Anterior cingulate cortex (tissue), 58 donors: Measurements from ENCODE around the gene NEK7.
"Not testable (repeated sequence)": the region's sequence is repeated elsewhere in the genome, so short reads cannot be mapped to it uniquely, and the experiment has no call there.

Experiments used
- DNase-seq, 58 donors: peaks; one replicate each; lab custom pipeline; 2025; lab: John Stamatoyannopoulos, UW

NEK7 gene

GRCh38 chr1:198199105-198199504 is 42.3 kb downstream of the NEK7 start:
- no peak for DNase-seq

- DNase-seq: no peak
Measured at GRCh38 chr1:198201956-198202784, 45.4 kb downstream of the NEK7 start.

- DNase-seq: no peak
Measured at GRCh38 chr1:198203434-198203833, 46.6 kb downstream of the NEK7 start.

GRCh38 chr1:198205016-198205684 is 48.4 kb downstream of the NEK7 start:
- DNase-seq: peak in 6 of 58 donors; percentile 4 to 34 (median 13)

- DNase-seq: no peak
Measured at GRCh38 chr1:198206292-198206691, 49.5 kb downstream of the NEK7 start.

- DNase-seq: no peak
Measured at GRCh38 chr1:198211696-198212095, 54.9 kb downstream of the NEK7 start.

- no peak for DNase-seq
Measured at GRCh38 chr1:198212126-198212525, 55.3 kb downstream of the NEK7 start.

GRCh38 chr1:198212675-198213074 is 55.9 kb downstream of the NEK7 start:
- DNase-seq: no peak

GRCh38 chr1:198214924-198215323 is 58.1 kb downstream of the NEK7 start:
- no peak for DNase-seq

- no peak for DNase-seq
Measured at GRCh38 chr1:198220428-198220827, 63.6 kb downstream of the NEK7 start.

- not testable (repeated sequence) for DNase-seq
Measured at GRCh38 chr1:198227010-198227409, 70.2 kb downstream of the NEK7 start.

GRCh38 chr1:198227454-198227853 is 70.7 kb downstream of the NEK7 start:
- DNase-seq: not testable (repeated sequence)

GRCh38 chr1:198228925-198229324 is 72.1 kb downstream of the NEK7 start:
- DNase-seq: no peak

GRCh38 chr1:198231779-198232178 is 75.0 kb downstream of the NEK7 start:
- no peak for DNase-seq

- no peak for DNase-seq
Measured at GRCh38 chr1:198232378-198232777, 75.6 kb downstream of the NEK7 start.

GRCh38 chr1:198232940-198233675 is 76.3 kb downstream of the NEK7 start:
- no peak for DNase-seq

- no peak for DNase-seq
Measured at GRCh38 chr1:198234520-198235251, 77.9 kb downstream of the NEK7 start.

GRCh38 chr1:198238121-198238520 is 81.3 kb downstream of the NEK7 start:
- DNase-seq: no peak

GRCh38 chr1:198241553-198241952 is 84.8 kb downstream of the NEK7 start:
- no peak for DNase-seq

- DNase-seq: no peak
Measured at GRCh38 chr1:198244772-198245171, 88.0 kb downstream of the NEK7 start.

- no peak for DNase-seq
Measured at GRCh38 chr1:198245379-198245778, 88.6 kb downstream of the NEK7 start.
